ENCODE results near the gene COX6B2. TPM values are rescaled to one million over a fixed set of nuclear protein-coding genes. Genes with fewer than 3 reads are reported as not detected.

Gene COX6B2
- total RNA-seq, 4 donors from 2014 or later = not detected

GRCh38 chr19:55301459-55302317, 52.8 kb downstream of the COX6B2 start:
- Histone ChIP-seq H3K9me3 (no peaks in the 10 kb centered on the region), H3K36me3 (no peaks in the 10 kb centered on the region), H3K27ac (no peak overlapping the region), H3K4me1 (peaks cover 0 to 4% of the 10 kb centered on the region in 2 donors), H3K27me3 (no peaks in the 10 kb centered on the region), H3K4me3 (peak overlapping the region; percentile 49 to 57 (median 52))
- DNase-seq (peak; percentile 53 to 72), ATAC-seq (peak; percentile 79 to 80)
- no peak for TF ChIP-seq POLR2A (IDR thresholded peaks at IDR 0.05)
- peak; percentile 69 to 97 (median 94) for TF ChIP-seq CTCF (IDR thresholded peaks at IDR 0.05 in 4 of 5, conservative IDR thresholded peaks at IDR 0.05 in 1 of 5)
- intact Hi-C loops (cut with DNase I; ENCODE audit: low total_unique reads) (loop anchor here (2.0 kb wide), 2 partner anchors 37 to 83 kb away; partner anchors contain the start of genes KMT5C, RPL28 and TMEM238), in situ Hi-C loops (cut with MboI; ENCODE audit: low sequenced_read_pairs in 4 of 4) (no loop called here)

- ATAC-seq (no peak), DNase-seq (no peak)
- Histone ChIP-seq H3K4me1 (peaks cover 0 to 4% of the 10 kb centered on the region in 2 donors), H3K27me3 (no peaks in the 10 kb centered on the region), H3K4me3 (peak overlapping the region in 2 of 4 donors; percentile 49 to 53), H3K9me3 (no peaks in the 10 kb centered on the region), H3K27ac (no peak overlapping the region), H3K36me3 (no peaks in the 10 kb centered on the region)
- no peak for TF ChIP-seq CTCF (IDR thresholded peaks at IDR 0.05 in 4 of 5, conservative IDR thresholded peaks at IDR 0.05 in 1 of 5)
- TF ChIP-seq POLR2A (IDR thresholded peaks at IDR 0.05) = no peak
- intact Hi-C loops (cut with DNase I; ENCODE audit: low total_unique reads) (loop anchor here (2.0 kb wide), 2 partner anchors 38 to 84 kb away; partner anchors contain the start of genes KMT5C, RPL28 and TMEM238), in situ Hi-C loops (cut with MboI; ENCODE audit: low sequenced_read_pairs in 4 of 4) (no loop called here)
These were observed 53.5 kb downstream of the COX6B2 start for GRCh38 chr19:55300886-55301458.

GRCh38 chr19:55299991-55300390, 54.5 kb downstream of the COX6B2 start:
- intact Hi-C loops (cut with DNase I; ENCODE audit: low total_unique reads) (loop anchor here (2.0 kb wide), 2 partner anchors 39 to 85 kb away; partner anchors contain the start of genes KMT5C, RPL28 and TMEM238), in situ Hi-C loops (cut with MboI; ENCODE audit: low sequenced_read_pairs in 4 of 4) (loop anchor here in 1 of 4 donors (25.0 kb wide), 1 partner anchor 112 kb away; the partner anchor contains the start of gene UBE2S)
- Histone ChIP-seq H3K27ac (no peak overlapping the region), H3K4me3 (no peak overlapping the region), H3K9me3 (no peaks in the 10 kb centered on the region), H3K36me3 (no peaks in the 10 kb centered on the region), H3K4me1 (peaks cover 0 to 4% of the 10 kb centered on the region in 2 donors), H3K27me3 (no peaks in the 10 kb centered on the region)
- no peak for DNase-seq
- no peak for TF ChIP-seq POLR2A (IDR thresholded peaks at IDR 0.05)
- no peak for ATAC-seq

Other genes starting within 250 kb of the COX6B2 start
- gene PPP1R12C, start 237.1 kb downstream of the COX6B2 start, total RNA-seq = 10 to 100 TPM; 22.6 to 28.2 (median 26.2) TPM
- 1,000 to 10,000 TPM; 2,342 to 9,166 (median 6,627) TPM for gene TNNT1, start 205.5 kb downstream of the COX6B2 start, total RNA-seq
- 1 to 10 TPM; 1.6 to 6.2 (median 5.5) TPM for gene TNNI3, start 197.0 kb downstream of the COX6B2 start, total RNA-seq
- under 1 TPM in 1 of 4 donors, not detected in 3; 0.39 TPM for gene DNAAF3, start 188.1 kb downstream of the COX6B2 start, total RNA-seq
- not detected for gene SYT5, start 174.4 kb downstream of the COX6B2 start, total RNA-seq
- gene PTPRH, start 145.2 kb downstream of the COX6B2 start, total RNA-seq = under 1 TPM; 0.39 to 0.56 (median 0.48) TPM
- gene TMEM86B, start 126.0 kb downstream of the COX6B2 start, total RNA-seq = 1 to 10 TPM in 3 of 4 donors, under 1 TPM in 1; 0.87 to 5.0 (median 1.7) TPM
- 10 to 100 TPM; 14.6 to 47.9 (median 39.6) TPM for gene PPP6R1, start 95.7 kb downstream of the COX6B2 start, total RNA-seq
- 10 to 100 TPM; 18.5 to 41.7 (median 36.7) TPM for gene HSPBP1, start 74.6 kb downstream of the COX6B2 start, total RNA-seq
- not detected for gene BRSK1, start 70.7 kb downstream of the COX6B2 start, total RNA-seq
- gene TMEM150B, start 29.4 kb downstream of the COX6B2 start, total RNA-seq = 1 to 10 TPM in 1 of 4 donors, under 1 TPM in 1, not detected in 2; 0.40 to 3.3 TPM
- gene KMT5C, start 14.8 kb downstream of the COX6B2 start, total RNA-seq = 1 to 10 TPM; 2.5 to 5.4 (median 4.5) TPM
- gene GARIN5B, start 8.5 kb upstream of the COX6B2 start, total RNA-seq = not detected
- under 1 TPM in 1 of 4 donors, not detected in 3; 0.66 TPM for gene IL11, start 15.7 kb upstream of the COX6B2 start, total RNA-seq
- gene TMEM190, start 22.1 kb upstream of the COX6B2 start, total RNA-seq = not detected
- gene TMEM238, start 29.6 kb upstream of the COX6B2 start, total RNA-seq = 1 to 10 TPM; 1.3 to 4.7 (median 2.1) TPM
- 100 to 1,000 TPM; 123 to 278 (median 206) TPM for gene RPL28, start 31.2 kb upstream of the COX6B2 start, total RNA-seq
- 10 to 100 TPM in 3 of 4 donors, 1 to 10 TPM in 1; 7.7 to 14.6 (median 13.4) TPM for gene UBE2S, start 53.1 kb upstream of the COX6B2 start, total RNA-seq
- not detected for gene SHISA7, start 88.6 kb upstream of the COX6B2 start, total RNA-seq
- gene ISOC2, start 106.9 kb upstream of the COX6B2 start, total RNA-seq = 100 to 1,000 TPM in 1 of 4 donors, 10 to 100 TPM in 3; 59.7 to 101 (median 88.7) TPM
- gene C19orf85, start 110.0 kb upstream of the COX6B2 start, total RNA-seq = not detected
- gene ZNF628, start 121.9 kb upstream of the COX6B2 start, total RNA-seq = 10 to 100 TPM in 3 of 4 donors, 1 to 10 TPM in 1; 7.4 to 22.3 (median 14.1) TPM
- gene NAT14, start 130.5 kb upstream of the COX6B2 start, total RNA-seq = 1 to 10 TPM in 2 of 4 donors, under 1 TPM in 2; 0.40 to 2.5 (median 1.1) TPM
- 1 to 10 TPM in 2 of 4 donors, under 1 TPM in 2; 0.53 to 2.2 (median 1.1) TPM for gene SSC5D, start 133.7 kb upstream of the COX6B2 start, total RNA-seq
- gene SBK2, start 182.4 kb upstream of the COX6B2 start, total RNA-seq = 1 to 10 TPM in 3 of 4 donors, not detected in 1; 1.5 to 3.0 (median 1.6) TPM
- 10 to 100 TPM in 1 of 4 donors, 1 to 10 TPM in 3; 3.1 to 24.1 (median 6.8) TPM for gene SBK3, start 190.8 kb upstream of the COX6B2 start, total RNA-seq
- gene ZNF579, start 226.1 kb upstream of the COX6B2 start, total RNA-seq = 10 to 100 TPM; 15.0 to 19.3 (median 16.8) TPM
- 10 to 100 TPM in 1 of 4 donors, 1 to 10 TPM in 3; 6.8 to 11.2 (median 7.4) TPM for gene FIZ1, start 244.8 kb upstream of the COX6B2 start, total RNA-seq
- 10 to 100 TPM; 35.6 to 61.7 (median 47.0) TPM for gene ZNF524, start 245.6 kb upstream of the COX6B2 start, total RNA-seq

Data from gastrocnemius medialis (tissue), 4 donors.